Chondrocyte (in vitro differentiated cells): ENCODE data around the gene TBPL1. TPM values are rescaled to one million over a fixed set of nuclear protein-coding genes. Genes with fewer than 3 reads are reported as not detected.

ENCODE experiments used
- DNase-seq: peaks from one replicate; pipeline ENCODE4 v3.0.0; 2021; ENCODE audit warnings: mixed read lengths, low spot score
- H3K27ac Mint-ChIP-seq: one replicate; pipeline ENCODE4 v1.8.0; 2021; ENCODE audit warnings: mild to moderate bottlenecking, moderate library complexity, mixed read lengths; ENCODE audit not compliant: unreplicated experiment
- H3K27me3 Mint-ChIP-seq: 2 replicates; pipeline ENCODE4 v1.8.0; 2021; ENCODE audit warnings: low read depth, mixed read lengths
- H3K36me3 Mint-ChIP-seq: 2 replicates; pipeline ENCODE4 v1.8.0; 2021; ENCODE audit warnings: low read depth, mixed read lengths
- H3K4me1 Mint-ChIP-seq: 2 replicates; pipeline ENCODE4 v1.8.0; 2021; ENCODE audit warnings: low read depth, mild to moderate bottlenecking, mixed read lengths
- H3K4me3 Mint-ChIP-seq: one replicate; pipeline ENCODE4 v1.8.0; 2021; ENCODE audit warnings: mild to moderate bottlenecking, moderate library complexity, mixed read lengths; ENCODE audit not compliant: unreplicated experiment
- H3K9me3 Mint-ChIP-seq: 2 replicates; pipeline ENCODE4 v1.8.0; 2021; ENCODE audit warnings: low read depth, mixed read lengths
- CTCF ChIP-seq: fragments of 200-600 bp; sonication (generic); IDR thresholded peaks from 2 replicates; pipeline ENCODE4 v1.5.0; 2021; ENCODE audit warnings: antibody characterized with exemption, mild to moderate bottlenecking, moderate library complexity
- total RNA-seq: library from RNA; stranded (reverse); gene quantifications from 3 replicates; pipeline ENCODE4 v1.2.1, GENCODE V29; 2021

TBPL1 gene
- total RNA-seq, 1 donor from 2014 or later, result 28.5 TPM

- Mint-ChIP-seq H3K27me3 (no peaks in the 10 kb centered on the region), H3K4me3 (no peak overlapping the region), H3K36me3 (no peaks in the 10 kb centered on the region), H3K9me3 (no peaks in the 10 kb centered on the region), H3K27ac (no peak overlapping the region), H3K4me1 (peaks cover 26% of the 10 kb centered on the region)
- no peak for DNase-seq
- TF ChIP-seq CTCF, result no peak
These were observed 81.5 kb downstream of the TBPL1 start for GRCh38 chr6:134034478-134034877.

DNA sequence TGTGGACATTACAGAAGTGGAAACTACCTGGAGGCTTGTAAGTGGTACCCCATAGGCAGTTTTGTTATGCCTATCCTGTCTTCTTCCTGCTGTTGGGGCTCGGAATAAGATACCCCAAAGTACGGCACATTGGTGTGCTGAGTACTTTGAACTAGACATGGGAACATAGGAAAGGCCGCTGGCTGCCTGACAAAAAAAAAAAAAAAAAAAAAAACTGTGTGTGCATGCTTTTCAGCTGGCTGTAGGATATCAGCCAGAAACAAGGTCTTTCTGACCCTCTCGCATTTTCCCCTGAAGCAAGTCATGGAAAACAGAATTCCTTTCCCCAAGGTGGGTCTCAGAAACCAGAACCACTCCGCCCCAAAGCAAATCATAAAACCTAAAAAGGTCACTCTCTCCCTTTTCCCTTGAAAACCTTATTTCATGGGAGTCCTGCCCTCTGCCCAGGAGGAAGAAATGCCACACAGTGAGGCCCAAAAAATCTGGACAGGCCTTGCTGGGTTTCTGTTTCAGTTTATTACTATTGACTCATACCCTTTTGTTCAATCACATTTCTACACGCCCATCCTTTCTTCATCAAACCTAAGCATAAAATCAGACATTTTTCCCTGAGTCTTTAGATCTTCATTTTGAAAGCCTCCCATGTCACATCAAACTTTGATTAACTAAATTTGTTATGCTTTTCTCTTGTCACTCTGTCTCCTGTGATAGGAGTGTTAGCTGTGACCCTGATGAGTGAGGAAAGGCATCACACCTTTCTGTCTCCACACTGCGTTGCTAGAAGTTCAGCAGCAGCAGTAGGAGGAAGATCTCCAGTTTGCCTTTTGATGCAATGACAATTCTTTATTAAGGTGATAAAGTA is 82.2 kb downstream of the TBPL1 start:
- Mint-ChIP-seq H3K27me3 (no peaks in the 10 kb centered on the region), H3K9me3 (no peaks in the 10 kb centered on the region), H3K36me3 (no peaks in the 10 kb centered on the region), H3K27ac (no peak overlapping the region), H3K4me1 (peaks cover 19% of the 10 kb centered on the region), H3K4me3 (no peak overlapping the region)
- DNase-seq, result no peak
- TF ChIP-seq CTCF, result no peak

DNA sequence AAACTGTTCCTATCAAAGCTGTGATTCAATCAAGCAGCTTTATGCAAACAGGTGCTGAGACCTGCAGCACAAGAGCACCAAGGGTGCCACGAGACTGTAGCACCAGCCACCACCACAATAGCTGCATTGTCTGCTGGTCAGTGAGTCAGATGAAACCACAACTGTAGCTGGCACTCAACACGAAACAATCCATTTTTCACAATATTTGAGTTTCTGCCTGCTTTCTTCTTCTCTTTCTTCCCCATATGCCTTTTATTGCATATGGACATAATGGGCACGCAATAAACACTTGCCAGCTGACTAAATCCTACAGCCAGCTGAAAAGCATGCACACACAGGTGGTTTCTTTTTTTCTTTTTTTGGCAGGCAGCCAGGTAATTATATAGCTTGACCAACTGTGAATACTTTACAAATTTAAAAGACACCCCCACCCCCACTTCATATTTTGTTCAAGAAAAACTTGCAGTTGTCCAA is 82.8 kb downstream of the TBPL1 start:
- TF ChIP-seq CTCF, result no peak
- H3K4me1 Mint-ChIP-seq, result peaks cover 19% of the 10 kb centered on the region
- H3K4me3 Mint-ChIP-seq, result no peak overlapping the region
- H3K36me3 Mint-ChIP-seq, result no peaks in the 10 kb centered on the region
- no peaks in the 10 kb centered on the region for H3K9me3 Mint-ChIP-seq
- H3K27me3 Mint-ChIP-seq, result no peaks in the 10 kb centered on the region
- H3K27ac Mint-ChIP-seq, result no peak overlapping the region
- DNase-seq, result no peak

- H3K27ac Mint-ChIP-seq, result no peak overlapping the region
- peaks cover 2% of the 10 kb centered on the region for H3K36me3 Mint-ChIP-seq
- no peak for TF ChIP-seq CTCF
- no peaks in the 10 kb centered on the region for H3K9me3 Mint-ChIP-seq
- H3K27me3 Mint-ChIP-seq, result no peaks in the 10 kb centered on the region
- H3K4me3 Mint-ChIP-seq, result no peak overlapping the region
- peaks cover 21% of the 10 kb centered on the region for H3K4me1 Mint-ChIP-seq
- no peak for DNase-seq
These were observed 86.1 kb downstream of the TBPL1 start for GRCh38 chr6:134039116-134039515.

Other genes with a start within 250 kb of the TBPL1 start
- not detected in 3 replicates for gene TCF21, start 64.1 kb upstream of the TBPL1 start, total RNA-seq
- 1.6 to 5.6 TPM (median 2.0 TPM) in 3 replicates for gene SLC2A12, start 99.4 kb downstream of the TBPL1 start, total RNA-seq